DOHH2 (cell line): ENCODE measurements around the gene SLC44A3.

Experiments
- H3F3A ChIP-seq: fragments of 200-600 bp; sonication (generic), shearing (Covaris generic); 2 replicates; pipeline ENCODE4 v1.6.0; 2016; ENCODE audit warnings: antibody characterized with exemption, mild to moderate bottlenecking; ENCODE audit not compliant: control insufficient read depth, insufficient read depth
- H3K27ac ChIP-seq: fragments of 200-600 bp; sonication (generic); 2 replicates; pipeline ENCODE4 v1.5.1; 2014; ENCODE audit warnings: low read depth, mild to moderate bottlenecking, low read length, moderate library complexity
- H3K27me3 ChIP-seq: fragments of 200-600 bp; sonication (generic); 2 replicates; pipeline ENCODE4 v1.6.1; 2014; ENCODE audit warnings: mild to moderate bottlenecking, low read length, mixed read lengths; ENCODE audit not compliant: control insufficient read depth
- H3K36me3 ChIP-seq: fragments of 200-600 bp; sonication (generic); 2 replicates; pipeline ENCODE4 v1.6.1; 2014; ENCODE audit warnings: mild to moderate bottlenecking, low read length, moderate library complexity, mixed read lengths; ENCODE audit not compliant: control insufficient read depth
- H3K4me1 ChIP-seq: fragments of 200-600 bp; sonication (generic); 2 replicates; pipeline ENCODE4 v1.6.1; 2014; ENCODE audit warnings: mild to moderate bottlenecking, low read length, mixed read lengths; ENCODE audit not compliant: control insufficient read depth
- H3K4me2 ChIP-seq: fragments of 200-600 bp; sonication (generic); 2 replicates; pipeline ENCODE4 v1.6.0; 2014; ENCODE audit warnings: mild to moderate bottlenecking, low read length, moderate library complexity
- H3K4me3 ChIP-seq: fragments of 200-600 bp; sonication (generic); 2 replicates; pipeline ENCODE4 v1.5.1; 2014; ENCODE audit warnings: mild to moderate bottlenecking, low read length, mixed read lengths
- H3K79me2 ChIP-seq: fragments of 200-600 bp; sonication (generic); 2 replicates; pipeline ENCODE4 v1.6.1; 2014; ENCODE audit warnings: mild to moderate bottlenecking, low read length, mixed read lengths; ENCODE audit not compliant: control insufficient read depth
- H3K9me2 ChIP-seq: fragments of 200-600 bp; sonication (generic); replicated peaks from 2 replicates; pipeline ENCODE4 v1.6.1; 2014; ENCODE audit warnings: mild to moderate bottlenecking, low read length, mixed read lengths; ENCODE audit not compliant: control insufficient read depth
- H3K9me3 ChIP-seq: fragments of 200-600 bp; sonication (generic); 2 replicates; pipeline ENCODE4 v1.6.1; 2014; ENCODE audit warnings: antibody characterized with exemption, low read length, mixed read lengths; ENCODE audit not compliant: control insufficient read depth, insufficient read depth
- H4K20me1 ChIP-seq: fragments of 200-600 bp; sonication (generic); 2 replicates; pipeline ENCODE4 v1.6.0; 2014; ENCODE audit warnings: low read depth, mild to moderate bottlenecking, antibody characterized with exemption, low read length, moderate library complexity; ENCODE audit not compliant: control insufficient read depth, insufficient read depth
- CTCF ChIP-seq: fragments of 200-600 bp; sonication (generic); IDR thresholded peaks from one replicate; pipeline ENCODE4 v1.5.1; 2014; ENCODE audit warnings: antibody characterized with exemption, mild to moderate bottlenecking, low read depth, low read length; ENCODE audit not compliant: poor library complexity, severe bottlenecking
- EZH2phosphoT487 ChIP-seq: fragments of 200-600 bp; sonication (generic); IDR thresholded peaks from 2 replicates; pipeline ENCODE4 v1.6.1; 2017; ENCODE audit warnings: borderline replicate concordance, mild to moderate bottlenecking, antibody characterized with exemption, low read length, moderate library complexity, mixed read lengths

SLC44A3 gene

DNA sequence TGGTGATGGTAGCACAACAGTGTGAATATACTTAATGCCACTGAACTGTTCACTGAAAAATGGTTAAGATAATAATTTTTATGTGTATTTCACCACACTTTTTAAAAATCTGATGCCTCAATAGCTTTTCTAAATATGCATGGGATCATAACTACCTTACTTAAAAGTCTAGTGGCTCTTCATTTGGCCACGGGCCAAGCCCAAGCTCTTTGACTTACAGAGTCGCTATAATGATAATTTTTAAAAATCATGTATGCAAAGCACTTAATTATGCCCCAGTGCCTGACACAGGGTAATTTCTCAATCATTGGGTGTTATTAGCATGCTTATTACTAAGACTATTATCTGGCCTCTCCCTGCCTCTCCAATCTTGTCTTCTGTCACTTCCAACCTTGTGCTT is 114.4 kb downstream of the SLC44A3 start:
- no peaks in the 10 kb centered on the region for H4K20me1 ChIP-seq
- H3F3A ChIP-seq = no peaks in the 10 kb centered on the region
- TF ChIP-seq EZH2phosphoT487 = no peak
- TF ChIP-seq CTCF = no peak
- no peak overlapping the region for H3K4me2 ChIP-seq
- no peaks in the 10 kb centered on the region for H3K9me2 ChIP-seq
- no peaks in the 10 kb centered on the region for H3K27me3 ChIP-seq
- no peaks in the 10 kb centered on the region for H3K36me3 ChIP-seq
- H3K4me1 ChIP-seq = no peaks in the 10 kb centered on the region
- H3K4me3 ChIP-seq = no peak overlapping the region
- H3K79me2 ChIP-seq = no peaks in the 10 kb centered on the region
- no peak overlapping the region for H3K27ac ChIP-seq
- no peaks in the 10 kb centered on the region for H3K9me3 ChIP-seq

DNA sequence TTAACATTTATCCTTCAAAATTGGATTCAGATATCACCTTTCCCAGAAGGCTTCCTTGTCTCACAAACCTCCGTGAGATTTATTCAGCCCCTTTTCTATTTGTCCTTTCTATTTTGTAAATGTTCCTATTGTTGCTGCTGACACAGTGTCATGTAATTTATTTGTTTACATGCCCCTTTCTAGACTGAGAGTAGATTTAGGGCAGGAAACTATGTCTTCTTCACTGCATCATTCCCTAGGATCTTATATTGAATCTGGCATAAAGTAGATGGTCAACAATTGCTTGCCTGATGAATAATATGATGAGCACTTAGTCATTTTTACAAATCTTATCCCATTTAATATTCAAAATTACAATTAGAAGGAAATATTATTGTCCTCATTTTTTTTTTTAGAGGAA is 114.9 kb downstream of the SLC44A3 start:
- no peaks in the 10 kb centered on the region for H3F3A ChIP-seq
- no peaks in the 10 kb centered on the region for H3K36me3 ChIP-seq
- H3K79me2 ChIP-seq = no peaks in the 10 kb centered on the region
- no peak overlapping the region for H3K4me3 ChIP-seq
- H3K4me1 ChIP-seq = no peaks in the 10 kb centered on the region
- TF ChIP-seq EZH2phosphoT487 (no peak), CTCF (no peak)
- H3K9me3 ChIP-seq = no peaks in the 10 kb centered on the region
- H3K27ac ChIP-seq = no peak overlapping the region
- no peaks in the 10 kb centered on the region for H3K27me3 ChIP-seq
- no peaks in the 10 kb centered on the region for H3K9me2 ChIP-seq
- no peak overlapping the region for H3K4me2 ChIP-seq
- no peaks in the 10 kb centered on the region for H4K20me1 ChIP-seq

DNA sequence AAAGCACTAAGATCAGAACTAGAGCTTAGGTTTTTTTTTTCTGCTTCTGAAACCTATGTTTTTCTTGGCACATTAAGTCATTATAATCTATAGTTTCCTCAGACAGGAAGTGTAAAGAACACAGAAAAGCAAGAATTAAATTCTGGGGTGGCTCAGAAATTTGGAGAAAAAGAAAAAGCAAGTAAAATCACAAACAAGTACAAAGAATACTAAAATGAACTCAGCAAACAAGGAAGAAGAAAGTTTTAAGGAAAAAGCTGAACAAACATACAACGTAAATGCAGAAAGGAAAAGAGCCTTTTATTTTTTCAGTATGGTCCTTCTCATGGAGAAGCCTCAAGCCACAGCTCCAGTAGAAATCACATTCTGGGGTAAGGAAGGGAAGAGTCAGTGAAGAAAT is 115.3 kb downstream of the SLC44A3 start:
- no peak overlapping the region for H3K4me2 ChIP-seq
- no peaks in the 10 kb centered on the region for H3K27me3 ChIP-seq

More for the DNA sequence above, 115.3 kb downstream of the SLC44A3 start:
- Histone ChIP-seq H4K20me1 (no peaks in the 10 kb centered on the region), H3K9me3 (no peaks in the 10 kb centered on the region), H3K9me2 (no peaks in the 10 kb centered on the region), H3K4me1 (no peaks in the 10 kb centered on the region), H3F3A (no peaks in the 10 kb centered on the region), H3K27ac (no peak overlapping the region), H3K36me3 (no peaks in the 10 kb centered on the region), H3K4me3 (no peak overlapping the region), H3K79me2 (no peaks in the 10 kb centered on the region)
- no peak for TF ChIP-seq CTCF
- TF ChIP-seq EZH2phosphoT487 = no peak
